WTC11 (cell line): ENCODE data around the gene LFNG.

Experiments
- ARID4B ChIP-seq: sonication (generic); formaldehyde crosslinking; IDR thresholded peaks from 2 replicates; pipeline ENCODE4 v1.8.0; 2023; ENCODE audit warnings: missing genetic modification reagents, mild to moderate bottlenecking, borderline replicate concordance
- ATF3 ChIP-seq: sonication (generic); formaldehyde crosslinking; conservative IDR thresholded peaks from 2 replicates; pipeline ENCODE4 v1.8.1; 2022; ENCODE audit warnings: mild to moderate bottlenecking, missing genetic modification reagents
- ATF6 ChIP-seq: sonication (generic); formaldehyde crosslinking; IDR thresholded peaks from 2 replicates; pipeline ENCODE4 v1.8.1; 2023; ENCODE audit warnings: mild to moderate bottlenecking, missing genetic modification reagents
- CTCF ChIP-seq: fragments of 200-600 bp; IDR thresholded peaks from 2 replicates; pipeline ENCODE4 v1.8.0; 2022; ENCODE audit warnings: antibody characterized with exemption
- ELF4 ChIP-seq: sonication (generic); formaldehyde crosslinking; IDR thresholded peaks from 2 replicates; pipeline ENCODE4 v1.8.1; 2022; ENCODE audit warnings: low read depth, mild to moderate bottlenecking, moderate library complexity, missing genetic modification reagents
- IRF2 ChIP-seq: sonication (generic); formaldehyde crosslinking; IDR thresholded peaks from 2 replicates; pipeline ENCODE4 v1.8.0; 2022; ENCODE audit warnings: low read depth, missing genetic modification reagents, borderline replicate concordance
- SMAD3 ChIP-seq: sonication (generic); formaldehyde crosslinking; IDR thresholded peaks from 2 replicates; pipeline ENCODE4 v1.8.0; 2022; ENCODE audit warnings: missing genetic modification reagents, mild to moderate bottlenecking, borderline replicate concordance
- TP53 ChIP-seq: sonication (generic); formaldehyde crosslinking; IDR thresholded peaks from 2 replicates; pipeline ENCODE4 v1.8.1; 2023; ENCODE audit warnings: mild to moderate bottlenecking, missing genetic modification reagents

- no peak for TF ChIP-seq IRF2 (CRISPR knock-in tag)
- no peak for TF ChIP-seq CTCF
- no peak for TF ChIP-seq ELF4 (CRISPR knock-in tag)
- no peak for TF ChIP-seq ATF3 (CRISPR knock-in tag)
- TF ChIP-seq ARID4B (CRISPR knock-in tag), result no peak
- no peak for TF ChIP-seq ATF6
- TF ChIP-seq TP53 (CRISPR knock-in tag), result no peak
- no peak for TF ChIP-seq SMAD3
Measured at GRCh38 chr7:2484868-2485267, 34.7 kb upstream of the LFNG start.
